Lung (tissue), 12 donors: Measurements from ENCODE around the gene AOC2. TPM values are rescaled to one million over a fixed set of nuclear protein-coding genes. Genes with fewer than 3 reads are reported as not detected.
A peak's percentile ranks its signal among the peaks of the same experiment; 100 is the strongest.

Source experiments
- ATAC-seq: fragments of 200-7000 bp; cut with Tn5 transposase; one replicate; pipeline ENCODE4 v1.9.1; 2020; ENCODE audit warnings: moderate number of reproducible peaks; ENCODE audit not compliant: insufficient read depth, low FRiP score
- DNase-seq, 3 donors: peaks; one replicate each; pipeline ENCODE4 v3.0.0-alpha.2; 2013 to 2017
- H3K27ac ChIP-seq, 2 donors: one replicate each; pipeline ENCODE4 v1.5.1; 2013; ENCODE audit warnings: mild to moderate bottlenecking in 2 of 2, moderate library complexity in 2 of 2, control low read depth in 1 of 2, inconsistent platforms in 1 of 2, low read depth in 1 of 2, low read length in 1 of 2
- H3K27me3 ChIP-seq, 3 donors: one replicate each; pipeline ENCODE4 v1.5.1; 2013; ENCODE audit warnings: low read length in 2 of 3; ENCODE audit not compliant: control insufficient read depth in 3 of 3, insufficient read depth in 3 of 3
- H3K36me3 ChIP-seq, 4 donors: one replicate each; pipeline ENCODE4 v1.5.1; 2013; ENCODE audit warnings: low read length in 4 of 4, mild to moderate bottlenecking in 1 of 4, moderate library complexity in 1 of 4; ENCODE audit not compliant: control insufficient read depth in 4 of 4, insufficient read depth in 4 of 4
- H3K4me1 ChIP-seq, 5 donors: one replicate each; pipeline ENCODE4 v1.5.1; 2013; ENCODE audit warnings: low read length in 5 of 5, mild to moderate bottlenecking in 2 of 5, moderate library complexity in 1 of 5; ENCODE audit not compliant: control insufficient read depth in 5 of 5, insufficient read depth in 5 of 5
- H3K4me3 ChIP-seq: one replicate; pipeline ENCODE4 v1.5.1; 2013; ENCODE audit warnings: mild to moderate bottlenecking, control low read depth, moderate library complexity
- H3K9ac ChIP-seq, 2 donors: one replicate each; pipeline ENCODE4 v1.5.1; 2013; ENCODE audit warnings: low read length in 2 of 2, control low read depth in 1 of 2; ENCODE audit not compliant: insufficient read depth in 1 of 2
- H3K9me3 ChIP-seq, 4 donors: one replicate each; pipeline ENCODE4 v1.5.1; 2013; ENCODE audit warnings: low read length in 3 of 4, mild to moderate bottlenecking in 1 of 4, moderate library complexity in 1 of 4; ENCODE audit not compliant: control insufficient read depth in 4 of 4, insufficient read depth in 3 of 4
- CTCF ChIP-seq: IDR thresholded peaks from 2 replicates; pipeline ENCODE4 v1.5.1; 2012; ENCODE audit warnings: mild to moderate bottlenecking; ENCODE audit errors: control extremely low read depth, extremely low read depth
- WGBS, 2 donors: extraction: QIAGEN DNeasy Blood & Tissue Kit; methylation state at CpG; one replicate each; pipeline ENCODE4 v1.1.7; 2013; 5-methylcytosine and 5-hydroxymethylcytosine counted together
- polyA plus RNA-seq, 2 donors: library from polyadenylated mRNA; stranded (reverse); fragments of 200-250 nt; gene quantifications; one replicate each; pipeline ENCODE4 v1.2.1, GENCODE V29; 2013
- total RNA-seq, 2 donors: library from RNA; depleted of rRNA in 1 of 2; stranded (reverse); fragments of >200 nt in 1 of 2; gene quantifications; one replicate each; pipeline ENCODE4 v1.2.1, GENCODE V29; 2014 to 2021
- donor health status: control.
- donor health status: control.
- donor health status: Bipolar disorder and iron deficiency.
- donor health status: healthy.
- donor health status: DM: yes; HTN: yes; CAD: no.

AOC2 gene
- total and polyA plus RNA-seq, 4 donors, result 1.5 to 2.4 (median 1.6) TPM

DNA sequence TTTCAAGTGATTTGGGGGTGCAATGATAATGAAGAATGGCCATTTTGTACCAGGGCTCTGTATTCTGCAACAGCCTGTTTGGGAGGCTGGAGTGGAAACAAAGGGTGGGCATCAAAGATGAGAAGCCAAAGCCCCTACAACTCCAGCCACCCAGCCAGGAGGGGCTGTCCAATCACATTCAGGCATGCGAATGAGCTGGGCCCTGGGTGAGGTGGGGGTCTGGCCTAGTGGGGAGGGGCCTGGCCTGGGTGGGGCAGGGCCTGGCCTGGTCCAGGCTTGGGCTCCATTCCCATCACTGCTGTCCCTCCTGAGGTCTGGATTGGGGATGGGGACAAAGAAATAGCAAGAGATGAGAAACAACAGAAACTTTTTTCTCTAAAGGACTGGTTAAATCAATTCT is 13.0 kb downstream of the AOC2 start:
- no peak overlapping the region for H3K4me3 ChIP-seq
- peaks cover 0 to 13% (median 3%) of the 10 kb centered on the region in 4 donors for H3K36me3 ChIP-seq
- DNase-seq (no peak), ATAC-seq (no peak)
- no peaks in the 10 kb centered on the region for H3K27me3 ChIP-seq
- peaks cover 0 to 53% (median 7%) of the 10 kb centered on the region in 5 donors for H3K4me1 ChIP-seq
- H3K9me3 ChIP-seq, result no peaks in the 10 kb centered on the region
- WGBS, 2 donors, result 84 to 100% methylated on average over 1 of the region's 1 CpG
- peak overlapping the region in 1 of 2 donors; percentile 61 for H3K27ac ChIP-seq
- H3K9ac ChIP-seq, result peak overlapping the region in 1 of 2 donors; percentile 23
- no peak for TF ChIP-seq CTCF

DNA sequence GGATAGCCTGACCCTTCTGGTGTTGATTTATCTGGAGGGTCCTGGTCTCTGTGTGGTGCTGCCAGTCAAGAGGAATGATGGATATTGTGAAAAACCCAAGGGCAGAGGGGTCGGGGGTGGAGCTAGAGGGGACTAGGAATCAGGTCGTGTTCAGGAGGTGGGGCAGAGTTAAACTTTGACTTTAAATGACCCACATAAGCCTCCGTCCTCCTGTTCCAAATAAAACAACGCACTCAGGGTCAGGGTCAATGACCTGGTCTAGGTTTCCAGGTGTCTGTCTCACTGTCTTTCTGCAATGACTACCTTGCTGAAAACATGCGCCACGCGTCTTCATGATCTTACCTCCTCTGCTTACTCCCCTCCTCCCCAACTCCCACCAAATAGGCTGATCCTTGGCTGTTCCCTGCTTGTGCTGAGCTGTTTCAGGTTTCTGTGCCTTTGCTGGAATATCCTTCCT is 21.3 kb downstream of the AOC2 start:
- TF ChIP-seq CTCF, result no peak
- Histone ChIP-seq H3K27me3 (no peaks in the 10 kb centered on the region), H3K9ac (no peak overlapping the region), H3K27ac (peak overlapping the region in 1 of 2 donors; percentile 34), H3K36me3 (peaks cover 0 to 18% (median 1%) of the 10 kb centered on the region in 4 donors), H3K9me3 (peaks cover 0 to 4% (median 0%) of the 10 kb centered on the region in 4 donors), H3K4me1 (peaks cover 0 to 24% (median 5%) of the 10 kb centered on the region in 5 donors), H3K4me3 (no peak overlapping the region)
- WGBS, 2 donors, result 70 to 82% methylated on average over 7 of the region's 7 CpGs
- DNase-seq, result no peak
- no peak for ATAC-seq

- H3K4me1 ChIP-seq, result peaks cover 0 to 24% (median 5%) of the 10 kb centered on the region in 5 donors
- 82 to 85% methylated on average over 4 of the region's 4 CpGs for WGBS, 2 donors
- no peak for DNase-seq
- ATAC-seq, result no peak
- H3K36me3 ChIP-seq, result peaks cover 0 to 20% (median 1%) of the 10 kb centered on the region in 4 donors
- no peak overlapping the region for H3K9ac ChIP-seq
- no peak for TF ChIP-seq CTCF
- H3K27me3 ChIP-seq, result no peaks in the 10 kb centered on the region
- no peak overlapping the region for H3K4me3 ChIP-seq
- peaks cover 0 to 6% (median 0%) of the 10 kb centered on the region in 4 donors for H3K9me3 ChIP-seq
- H3K27ac ChIP-seq, result no peak overlapping the region
These were observed 21.8 kb downstream of the AOC2 start for GRCh38 chr17:42866216-42866615.
